K562 (cell line): ENCODE results near the gene ECHDC3. TPM values are rescaled to one million over a fixed set of nuclear protein-coding genes. Genes with fewer than 3 reads are reported as not detected.
A peak's percentile ranks its signal among the peaks of the same experiment; 100 is the strongest.

Source experiments
- BACH1 ChIP-seq: fragments of 200-800 bp; sonication (Bioruptor generic); IDR thresholded peaks from 2 replicates; pipeline ENCODE4 v1.6.1; 2016; ENCODE audit warnings: missing genetic modification characterization, missing compliant biosample characterization
- FIP1L1 ChIP-seq: fragments of 200-400 bp; formaldehyde crosslinking; IDR thresholded peaks from 2 replicates; pipeline ENCODE4 v1.6.1; 2018; ENCODE audit warnings: mild to moderate bottlenecking, low read depth, low read length; ENCODE audit not compliant: poor library complexity, severe bottlenecking
- FOXP1 ChIP-seq: sonication (generic); formaldehyde crosslinking; IDR thresholded peaks from 2 replicates; pipeline ENCODE4 v1.8.0; 2022; ENCODE audit warnings: mild to moderate bottlenecking, missing genetic modification reagents
- GATAD2B ChIP-seq: fragments of 450-650 bp; IDR thresholded peaks from 2 replicates; pipeline ENCODE4 v1.6.1; 2017; ENCODE audit warnings: mild to moderate bottlenecking, borderline replicate concordance
- GTF3C2 ChIP-seq: IDR thresholded peaks from 3 replicates; pipeline ENCODE4 v1.6.1; 2011; ENCODE audit warnings: borderline replicate concordance, mild to moderate bottlenecking, moderate library complexity; ENCODE audit not compliant: insufficient read length; ENCODE audit errors: extremely low read depth
- HMGN3 ChIP-seq: IDR thresholded peaks from 2 replicates; pipeline ENCODE4 v1.6.1; 2011; ENCODE audit warnings: borderline replicate concordance, low read depth, mild to moderate bottlenecking, mixed read lengths, low read length; ENCODE audit not compliant: insufficient read length; ENCODE audit errors: extremely low read depth
- HMGXB4 ChIP-seq: sonication (generic); formaldehyde crosslinking; IDR thresholded peaks from 2 replicates; pipeline ENCODE4 v1.8.1; 2023; ENCODE audit warnings: mild to moderate bottlenecking, missing genetic modification reagents
- HNRNPLL ChIP-seq: fragments of 200-400 bp; formaldehyde crosslinking; IDR thresholded peaks from 2 replicates; pipeline ENCODE4 v1.6.1; 2017; ENCODE audit warnings: low read length, low read depth, mild to moderate bottlenecking; ENCODE audit not compliant: poor library complexity, severe bottlenecking
- NFIC ChIP-seq: fragments of 450-650 bp; IDR thresholded peaks from 2 replicates; pipeline ENCODE4 v1.6.1; 2017; ENCODE audit warnings: mild to moderate bottlenecking, inconsistent platforms
- SREBF1 ChIP-seq: fragments of 150-350 bp; IDR thresholded peaks from 2 replicates; pipeline ENCODE4 v1.6.1; 2014; ENCODE audit warnings: antibody characterized with exemption, low read depth, low read length, borderline replicate concordance
- ZNF280A ChIP-seq: fragments of 450-650 bp; IDR thresholded peaks from 2 replicates; pipeline ENCODE4 v1.6.1; 2018; ENCODE audit warnings: mild to moderate bottlenecking, low read depth; ENCODE audit not compliant: partially characterized antibody
- ZNF408 ChIP-seq: fragments of 250-450 bp; sonication (Bioruptor Pico); IDR thresholded peaks from 2 replicates; pipeline ENCODE4 v1.4.0; 2020; ENCODE audit warnings: low read depth, mild to moderate bottlenecking, moderate library complexity
- polyA plus RNA-seq, 8 experiments: library from polyadenylated mRNA; depleted of rRNA in 4 of 8; stranded (reverse) in 5 of 8; unstranded in 3 of 8; fragments of >200 nt; fragmentation: Nextera tagmentation in 2 of 8; fragmentation: Illumina TruSeq in 1 of 8; extraction: Ambion mirVana in 2 of 8; extraction: Trizol in 1 of 8; gene quantifications; 2 replicates each; pipeline versions ENCODE4 v1.2.1 to v1.2.3, GENCODE V29; 2011 to 2014; ENCODE audit warnings: inconsistent platforms in 1 of 8, missing spikeins in 1 of 8
- total RNA-seq, 7 experiments: library from RNA; depleted of rRNA in 6 of 7; stranded (reverse); fragments of >200 nt in 6 of 7; fragmentation: Illumina TruSeq in 2 of 7; extraction: Trizol in 2 of 7; gene quantifications; 2 replicates each; pipeline versions ENCODE4 v1.2.1 to v1.2.3, GENCODE V29; 2011 to 2021; ENCODE audit warnings: low replicate concordance in 1 of 7
- TF ChIP-seq, protein P1 (sequence below): fragments of 250-450 bp; sonication (Bioruptor Pico); IDR thresholded peaks from 2 replicates; pipeline ENCODE4 v1.4.0; 2020; ENCODE audit warnings: mild to moderate bottlenecking, moderate library complexity, borderline replicate concordance
- TF ChIP-seq, protein P2 (sequence below): fragments of 450-650 bp; IDR thresholded peaks from 2 replicates; pipeline ENCODE4 v1.6.1; 2016; ENCODE audit warnings: borderline replicate concordance

ECHDC3 gene
- total and polyA plus RNA-seq, 9 of the 15 experiments (the other 6 are each of a cell fraction or from before 2014, with no cell fraction given): 0.53 to 21.9 (median 15.7) TPM

- TF ChIP-seq HMGXB4 (peak; percentile 81; the same call in 1 of the 2 replicates), NFIC (peak; percentile 65), FOXP1 (CRISPR knock-in tag) (peak; percentile 83; the same call in 1 of the 2 replicates), HMGN3 (peak; percentile 34), ZNF408 (CRISPR knock-in tag) (no peak), ZNF280A (no peak), HNRNPLL (no peak), FIP1L1 (peak; percentile 58), SREBF1 (no peak), GTF3C2 (no peak), BACH1 (no peak), GATAD2B (peak; percentile 63; the same call in 1 of the 2 replicates)
- TF ChIP-seq, protein P1, sequence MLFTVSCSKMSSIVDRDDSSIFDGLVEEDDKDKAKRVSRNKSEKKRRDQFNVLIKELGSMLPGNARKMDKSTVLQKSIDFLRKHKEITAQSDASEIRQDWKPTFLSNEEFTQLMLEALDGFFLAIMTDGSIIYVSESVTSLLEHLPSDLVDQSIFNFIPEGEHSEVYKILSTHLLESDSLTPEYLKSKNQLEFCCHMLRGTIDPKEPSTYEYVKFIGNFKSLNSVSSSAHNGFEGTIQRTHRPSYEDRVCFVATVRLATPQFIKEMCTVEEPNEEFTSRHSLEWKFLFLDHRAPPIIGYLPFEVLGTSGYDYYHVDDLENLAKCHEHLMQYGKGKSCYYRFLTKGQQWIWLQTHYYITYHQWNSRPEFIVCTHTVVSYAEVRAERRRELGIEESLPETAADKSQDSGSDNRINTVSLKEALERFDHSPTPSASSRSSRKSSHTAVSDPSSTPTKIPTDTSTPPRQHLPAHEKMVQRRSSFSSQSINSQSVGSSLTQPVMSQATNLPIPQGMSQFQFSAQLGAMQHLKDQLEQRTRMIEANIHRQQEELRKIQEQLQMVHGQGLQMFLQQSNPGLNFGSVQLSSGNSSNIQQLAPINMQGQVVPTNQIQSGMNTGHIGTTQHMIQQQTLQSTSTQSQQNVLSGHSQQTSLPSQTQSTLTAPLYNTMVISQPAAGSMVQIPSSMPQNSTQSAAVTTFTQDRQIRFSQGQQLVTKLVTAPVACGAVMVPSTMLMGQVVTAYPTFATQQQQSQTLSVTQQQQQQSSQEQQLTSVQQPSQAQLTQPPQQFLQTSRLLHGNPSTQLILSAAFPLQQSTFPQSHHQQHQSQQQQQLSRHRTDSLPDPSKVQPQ (CRISPR knock-in tag): no peak
- TF ChIP-seq, protein P2, sequence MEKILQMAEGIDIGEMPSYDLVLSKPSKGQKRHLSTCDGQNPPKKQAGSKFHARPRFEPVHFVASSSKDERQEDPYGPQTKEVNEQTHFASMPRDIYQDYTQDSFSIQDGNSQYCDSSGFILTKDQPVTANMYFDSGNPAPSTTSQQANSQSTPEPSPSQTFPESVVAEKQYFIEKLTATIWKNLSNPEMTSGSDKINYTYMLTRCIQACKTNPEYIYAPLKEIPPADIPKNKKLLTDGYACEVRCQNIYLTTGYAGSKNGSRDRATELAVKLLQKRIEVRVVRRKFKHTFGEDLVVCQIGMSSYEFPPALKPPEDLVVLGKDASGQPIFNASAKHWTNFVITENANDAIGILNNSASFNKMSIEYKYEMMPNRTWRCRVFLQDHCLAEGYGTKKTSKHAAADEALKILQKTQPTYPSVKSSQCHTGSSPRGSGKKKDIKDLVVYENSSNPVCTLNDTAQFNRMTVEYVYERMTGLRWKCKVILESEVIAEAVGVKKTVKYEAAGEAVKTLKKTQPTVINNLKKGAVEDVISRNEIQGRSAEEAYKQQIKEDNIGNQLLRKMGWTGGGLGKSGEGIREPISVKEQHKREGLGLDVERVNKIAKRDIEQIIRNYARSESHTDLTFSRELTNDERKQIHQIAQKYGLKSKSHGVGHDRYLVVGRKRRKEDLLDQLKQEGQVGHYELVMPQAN: 0 out of 2 replicates have a peak, but pooled peaks have one; percentile 19
Measured at GRCh38 chr10:11742009-11742778, at the start of gene ECHDC3 (continued).
